Endothelial cell of umbilical vein (primary cell): ENCODE results near the gene ARHGAP9. TPM values are rescaled to one million over a fixed set of nuclear protein-coding genes. Genes with fewer than 3 reads are reported as not detected.
"Not testable (repeated sequence)": the region's sequence is repeated elsewhere in the genome, so short reads cannot be mapped to it uniquely, and the experiment has no call there.

Source experiments
- BruUV-seq: library from RNA; stranded (reverse); fragments of 400-500 nt; replicated peaks from 2 replicates; lab custom pipeline; 2021; lab: Mats Ljungman, UMichigan
- CTCF ChIA-PET: fragments of 300-600, 350-600 bp; sonication (Branson Sonifier 250); formaldehyde crosslinking; loops from one replicate; lab custom pipeline; 2021; ENCODE audit warnings: antibody characterized with exemption, inconsistent platforms; lab: Charles Lee
- POLR2A ChIA-PET: fragments of 300-600, 350-600 bp; sonication (Branson Sonifier 250); formaldehyde crosslinking; loops from one replicate; lab custom pipeline; 2021; ENCODE audit warnings: antibody characterized with exemption, inconsistent platforms; lab: Charles Lee
- DNase-seq: peaks from one replicate; pipeline ENCODE4 v3.0.0-alpha.2; 2011; ENCODE audit warnings: low read depth, low spot score
- FAIRE-seq: peaks from 2 replicates; lab custom pipeline; 2011; peaks lifted over from hg19 to GRCh38; lab: Jason Lieb, UNC
- H2AFZ ChIP-seq: 2 replicates; pipeline ENCODE4 v1.6.0; 2012; ENCODE audit warnings: low read depth, low read length, control low read depth, inconsistent platforms
- H3K27ac ChIP-seq: 2 replicates; pipeline ENCODE4 v1.5.1; 2011; ENCODE audit warnings: low read depth, mild to moderate bottlenecking, control low read depth, low read length, moderate library complexity; ENCODE audit not compliant: insufficient read depth
- H3K27me3 ChIP-seq, 2 experiments: 2 replicates each; pipeline versions ENCODE4 v1.6.0 to v1.6.1; 2011; ENCODE audit warnings: low read length in 2 of 2, mixed read lengths in 1 of 2; ENCODE audit not compliant: control insufficient read depth in 2 of 2, insufficient read depth in 2 of 2
- H3K36me3 ChIP-seq, 2 experiments: 2 replicates in 1 of 2; 3 replicates in 1 of 2; pipeline ENCODE4 v1.5.1; 2011; ENCODE audit warnings: low read length in 2 of 2, mild to moderate bottlenecking in 1 of 2, moderate library complexity in 1 of 2; ENCODE audit not compliant: control insufficient read depth in 2 of 2, insufficient read depth in 2 of 2; ENCODE audit errors: extremely low read depth in 1 of 2
- H3K4me1 ChIP-seq: 3 replicates; pipeline ENCODE4 v1.5.1; 2011; ENCODE audit warnings: mild to moderate bottlenecking, low read length; ENCODE audit not compliant: control insufficient read depth, insufficient read depth; ENCODE audit errors: extremely low read depth
- H3K4me2 ChIP-seq: 2 replicates; pipeline ENCODE4 v1.6.1; 2011; ENCODE audit warnings: low read length, control low read depth, mixed read lengths; ENCODE audit not compliant: insufficient read depth
- H3K4me3 ChIP-seq, 3 experiments: fragments of 200-600 bp in 1 of 3; sonication (generic), shearing (Covaris generic) in 1 of 3; replicated peaks in 1 of 3; 2 replicates each; pipeline ENCODE4 v1.5.1; 2011 to 2016; ENCODE audit warnings: control low read depth in 3 of 3, low read length in 3 of 3, mild to moderate bottlenecking in 2 of 3, inconsistent platforms in 1 of 3, low read depth in 1 of 3, moderate library complexity in 1 of 3; ENCODE audit not compliant: insufficient read depth in 1 of 3
- H3K79me2 ChIP-seq: 2 replicates; pipeline ENCODE4 v1.6.0; 2012; ENCODE audit warnings: low read length, inconsistent platforms; ENCODE audit not compliant: control insufficient read depth, insufficient read depth
- H3K9ac ChIP-seq: replicated peaks from 2 replicates; pipeline ENCODE3; 2011; ENCODE audit warnings: low read length, control low read depth; ENCODE audit not compliant: insufficient read depth; ENCODE audit errors: extremely low read depth
- H3K9me1 ChIP-seq: replicated peaks from 3 replicates; pipeline ENCODE4 v1.6.0; 2011; ENCODE audit warnings: mild to moderate bottlenecking, low read length; ENCODE audit not compliant: control insufficient read depth, insufficient read depth; ENCODE audit errors: extremely low read depth
- H3K9me3 ChIP-seq: replicated peaks from 2 replicates; pipeline ENCODE4 v1.5.1; 2012; ENCODE audit warnings: low read length, inconsistent platforms; ENCODE audit not compliant: control insufficient read depth, insufficient read depth
- H4K20me1 ChIP-seq: replicated peaks from 2 replicates; pipeline ENCODE3; 2011; ENCODE audit warnings: mild to moderate bottlenecking, low read length; ENCODE audit not compliant: control insufficient read depth, insufficient read depth; ENCODE audit errors: extremely low read depth
- CTCF ChIP-seq, 2 donors: IDR thresholded peaks; 1 replicate in 1 of 2; 2 replicates in 1 of 2; pipeline ENCODE4 v1.5.1; 2011; ENCODE audit warnings: low read length in 2 of 2, mild to moderate bottlenecking in 2 of 2, moderate library complexity in 2 of 2, control low read depth in 1 of 2, inconsistent platforms in 1 of 2, low read depth in 1 of 2; ENCODE audit not compliant: insufficient read depth in 1 of 2; ENCODE audit errors: extremely low read depth in 1 of 2
- EZH2 ChIP-seq: IDR thresholded peaks from 2 replicates; pipeline ENCODE4 v1.6.1; 2012; ENCODE audit warnings: borderline replicate concordance, low read depth, mild to moderate bottlenecking, moderate library complexity, low read length, inconsistent platforms; ENCODE audit not compliant: severe bottlenecking
- FOS ChIP-seq: IDR thresholded peaks from 2 replicates; pipeline ENCODE4 v1.6.1; 2011; ENCODE audit warnings: mild to moderate bottlenecking, low read length, moderate library complexity, borderline replicate concordance; ENCODE audit not compliant: insufficient read depth
- GATA2 ChIP-seq: IDR thresholded peaks from 2 replicates; pipeline ENCODE4 v1.7.0; 2011; ENCODE audit warnings: low read depth, mild to moderate bottlenecking, moderate library complexity, mixed read lengths, low read length; ENCODE audit not compliant: insufficient read length, insufficient read depth
- JUN ChIP-seq: IDR thresholded peaks from 2 replicates; pipeline ENCODE4 v1.6.1; 2011; ENCODE audit warnings: borderline replicate concordance, low read depth; ENCODE audit not compliant: insufficient read length, insufficient read depth
- MAX ChIP-seq: IDR thresholded peaks from 2 replicates; pipeline ENCODE4 v1.6.1; 2011; ENCODE audit not compliant: insufficient read depth, insufficient read length
- MYC ChIP-seq: IDR thresholded peaks from one replicate; pipeline ENCODE4 v1.6.1; 2011; ENCODE audit warnings: mild to moderate bottlenecking, low read depth, low read length
- POLR2A ChIP-seq: IDR thresholded peaks from 2 replicates; pipeline ENCODE4 v1.6.1; 2012; ENCODE audit warnings: low read depth, mild to moderate bottlenecking, control low read depth, low read length
- POLR2AphosphoS5 ChIP-seq: IDR thresholded peaks from 2 replicates; pipeline ENCODE4 v1.6.1; 2012; ENCODE audit warnings: low read depth, mild to moderate bottlenecking, control low read depth, low read length, moderate library complexity; ENCODE audit not compliant: insufficient read depth
- dilution Hi-C: fragments of 300-500 bp; cut with MboI; formaldehyde crosslinking; loops from one replicate; pipeline ENCODE4 v1.15.0; 2019; ENCODE audit warnings: low sequenced_read_pairs; ENCODE audit not compliant: extremely low pct_ligation_motif_present
- intact Hi-C: fragments of 100-400 bp; cut with micrococcal nuclease; formaldehyde crosslinking; loops from one replicate; pipeline ENCODE4 v1.10.0; 2022
- polyA plus RNA-seq, 4 experiments: library from polyadenylated mRNA; depleted of rRNA in 3 of 4; stranded (reverse) in 3 of 4; unstranded in 1 of 4; fragments of >200 nt; gene quantifications; 2 replicates each; pipeline versions ENCODE4 v1.2.1 to v1.2.3, GENCODE V29; 2011 to 2012; ENCODE audit warnings: missing spikeins in 1 of 4
- total RNA-seq: library from RNA; stranded (reverse); gene quantifications from 2 replicates; pipeline ENCODE4 v1.2.3, GENCODE V29; 2021

Gene ARHGAP9
- total and polyA plus RNA-seq, 2 donors (not counting 3 experiments of a cell fraction or from before 2014, with no cell fraction given), result 0.25 to 0.38 TPM

GRCh38 chr12:57518176-57518919, 38.7 kb upstream of the ARHGAP9 start:
- Histone ChIP-seq H3K9me1 (no peaks in the 10 kb centered on the region), H3K4me1 (peaks cover 35% of the 10 kb centered on the region), H3K4me3 (no peak overlapping the region), H4K20me1 (no peaks in the 10 kb centered on the region), H3K27me3 (no peaks in the 10 kb centered on the region), H3K9ac (no peak overlapping the region), H2AFZ (no peak overlapping the region), H3K36me3 (peaks cover 22 to 29% of the 10 kb centered on the region in 2 experiments), H3K9me3 (no peaks in the 10 kb centered on the region), H3K79me2 (peaks cover 27% of the 10 kb centered on the region), H3K4me2 (peak overlapping the region; percentile 2), H3K27ac (no peak overlapping the region)
- no peak for DNase-seq
- CTCF ChIA-PET, result no interaction called here
- no TSS peak for BruUV-seq
- no peak for FAIRE-seq
- POLR2A ChIA-PET, result no interaction called here
- dilution Hi-C loops (no loop called here), intact Hi-C loops (no loop called here)
- no peak for TF ChIP-seq FOS
- no peak for TF ChIP-seq MAX
- TF ChIP-seq MYC, result no peak
- TF ChIP-seq POLR2AphosphoS5, result no peak
- TF ChIP-seq JUN, result no peak
- no peak for TF ChIP-seq EZH2
- TF ChIP-seq POLR2A, result no peak
- TF ChIP-seq GATA2, result no peak
- TF ChIP-seq CTCF (IDR thresholded peaks at IDR 0.05; ENCODE audit: extremely low read depth in 1 of 2, insufficient read depth in 1 of 2, low read depth in 1 of 2, low read length in 2 of 2), result no peak

GRCh38 chr12:57517718-57518117, 38.1 kb upstream of the ARHGAP9 start:
- H2AFZ ChIP-seq, POLR2A ChIA-PET, dilution Hi-C loops, H3K9me3 ChIP-seq, intact Hi-C loops, H3K27me3 ChIP-seq, H3K9ac ChIP-seq, H4K20me1 ChIP-seq, BruUV-seq, H3K9me1 ChIP-seq, DNase-seq, H3K4me3 ChIP-seq, H3K4me2 ChIP-seq, FAIRE-seq, H3K27ac ChIP-seq: not testable (repeated sequence)
- H3K4me1 ChIP-seq, result peaks cover 34% of the 10 kb centered on the region
- CTCF ChIA-PET, result interaction anchor here (1.8 kb wide), 1 partner anchor 13 kb away, joined by 4 read pairs; no protein-coding TSS in a partner anchor
- H3K36me3 ChIP-seq, result peaks cover 27 to 35% of the 10 kb centered on the region in 2 experiments
- H3K79me2 ChIP-seq, result peaks cover 23% of the 10 kb centered on the region
